ENCODE results near the gene TSC22D1.

DNA sequence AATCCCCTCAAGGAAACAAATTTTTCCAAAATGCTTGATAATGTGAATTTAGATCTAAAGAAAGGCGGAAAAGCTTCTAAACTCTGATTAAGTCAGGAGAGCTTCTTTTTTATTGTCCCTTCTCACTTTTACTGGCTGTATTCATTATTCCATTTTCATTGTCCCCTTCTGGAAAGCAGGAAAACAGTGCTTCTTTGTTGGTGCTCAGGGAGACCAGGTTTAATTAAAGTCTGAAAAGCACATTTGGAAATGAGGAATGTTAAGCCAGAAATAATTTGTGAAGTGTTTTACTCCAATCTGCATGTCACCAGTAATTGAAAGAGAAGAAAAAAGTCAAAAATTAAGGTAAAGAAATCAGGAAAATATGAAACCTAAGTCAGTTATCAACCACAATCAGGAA, 43.5 kb upstream of the TSC22D1 start:
- TF ChIP-seq POLR2A (IDR thresholded peaks at IDR 0.05) = no peak
- TF ChIP-seq, protein P1, sequence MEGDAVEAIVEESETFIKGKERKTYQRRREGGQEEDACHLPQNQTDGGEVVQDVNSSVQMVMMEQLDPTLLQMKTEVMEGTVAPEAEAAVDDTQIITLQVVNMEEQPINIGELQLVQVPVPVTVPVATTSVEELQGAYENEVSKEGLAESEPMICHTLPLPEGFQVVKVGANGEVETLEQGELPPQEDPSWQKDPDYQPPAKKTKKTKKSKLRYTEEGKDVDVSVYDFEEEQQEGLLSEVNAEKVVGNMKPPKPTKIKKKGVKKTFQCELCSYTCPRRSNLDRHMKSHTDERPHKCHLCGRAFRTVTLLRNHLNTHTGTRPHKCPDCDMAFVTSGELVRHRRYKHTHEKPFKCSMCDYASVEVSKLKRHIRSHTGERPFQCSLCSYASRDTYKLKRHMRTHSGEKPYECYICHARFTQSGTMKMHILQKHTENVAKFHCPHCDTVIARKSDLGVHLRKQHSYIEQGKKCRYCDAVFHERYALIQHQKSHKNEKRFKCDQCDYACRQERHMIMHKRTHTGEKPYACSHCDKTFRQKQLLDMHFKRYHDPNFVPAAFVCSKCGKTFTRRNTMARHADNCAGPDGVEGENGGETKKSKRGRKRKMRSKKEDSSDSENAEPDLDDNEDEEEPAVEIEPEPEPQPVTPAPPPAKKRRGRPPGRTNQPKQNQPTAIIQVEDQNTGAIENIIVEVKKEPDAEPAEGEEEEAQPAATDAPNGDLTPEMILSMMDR (IDR thresholded peaks at IDR 0.05) = no peak

Measured in transverse colon (tissue), 3 donors.